ENCODE data around the gene SYTL1.

Gene SYTL1

GRCh38 chr1:27301582-27302199 is 40.1 kb upstream of the SYTL1 start:
- WGBS (ENCODE audit: insufficient coverage, insufficient read length): no CpG with 5 or more reads among the region's 10 CpGs
- Histone ChIP-seq H3K36me3 (ENCODE audit: control insufficient read depth, insufficient read depth, low read length) (no peaks in the 10 kb centered on the region), H3K4me1 (ENCODE audit: control insufficient read depth, insufficient read depth, low read length) (peaks cover 4% of the 10 kb centered on the region), H3K27ac (ENCODE audit: low read length) (no peak overlapping the region), H3K4me3 (ENCODE audit: low read length) (no peak overlapping the region), H3K9me3 (ENCODE audit: control insufficient read depth, insufficient read depth, low read length) (no peaks in the 10 kb centered on the region), H3K27me3 (ENCODE audit: control insufficient read depth, insufficient read depth, low read length) (no peaks in the 10 kb centered on the region)
- no peak for DNase-seq (ENCODE audit: low read depth, low spot score)

DNA sequence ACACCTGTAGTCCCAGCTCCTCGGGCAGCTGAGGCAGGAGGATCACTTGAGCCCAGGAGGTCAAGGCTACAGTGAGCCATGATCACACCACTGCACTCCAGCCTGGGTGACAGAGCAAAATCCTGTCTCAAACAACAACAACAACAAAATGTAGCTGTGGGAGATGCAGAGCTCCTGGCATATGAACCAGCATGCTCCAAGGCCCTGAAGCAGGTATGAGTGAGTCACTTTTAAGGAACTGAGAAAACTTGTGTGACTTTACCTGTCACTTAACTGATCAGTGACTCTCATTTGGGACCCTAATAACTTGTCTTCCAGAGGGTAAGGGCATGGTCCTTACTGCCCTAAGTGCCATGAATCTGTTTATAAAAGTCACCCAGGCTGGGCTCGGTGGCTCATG is 39.2 kb upstream of the SYTL1 start:
- no CpG with 5 or more reads among the region's 2 CpGs for WGBS (ENCODE audit: insufficient coverage, insufficient read length)
- Histone ChIP-seq H3K27ac (ENCODE audit: low read length) (no peak overlapping the region), H3K4me3 (ENCODE audit: low read length) (no peak overlapping the region), H3K4me1 (ENCODE audit: control insufficient read depth, insufficient read depth, low read length) (peaks cover 8% of the 10 kb centered on the region), H3K27me3 (ENCODE audit: control insufficient read depth, insufficient read depth, low read length) (no peaks in the 10 kb centered on the region), H3K36me3 (ENCODE audit: control insufficient read depth, insufficient read depth, low read length) (no peaks in the 10 kb centered on the region), H3K9me3 (ENCODE audit: control insufficient read depth, insufficient read depth, low read length) (no peaks in the 10 kb centered on the region)
- DNase-seq (ENCODE audit: low read depth, low spot score): no peak

- Histone ChIP-seq H3K4me1 (ENCODE audit: control insufficient read depth, insufficient read depth, low read length) (peaks cover 11% of the 10 kb centered on the region), H3K36me3 (ENCODE audit: control insufficient read depth, insufficient read depth, low read length) (no peaks in the 10 kb centered on the region), H3K27ac (ENCODE audit: low read length) (no peak overlapping the region), H3K9me3 (ENCODE audit: control insufficient read depth, insufficient read depth, low read length) (no peaks in the 10 kb centered on the region), H3K27me3 (ENCODE audit: control insufficient read depth, insufficient read depth, low read length) (no peaks in the 10 kb centered on the region), H3K4me3 (ENCODE audit: low read length) (no peak overlapping the region)
- DNase-seq (ENCODE audit: low read depth, low spot score): no peak
- WGBS (ENCODE audit: insufficient coverage, insufficient read length): no CpG with 5 or more reads among the region's 15 CpGs
Observed at GRCh38 chr1:27303509-27303908, 38.3 kb upstream of the SYTL1 start.

- peaks cover 9% of the 10 kb centered on the region for H3K4me1 ChIP-seq (ENCODE audit: control insufficient read depth, insufficient read depth, low read length)
- H3K4me3 ChIP-seq (ENCODE audit: low read length): no peak overlapping the region
- H3K36me3 ChIP-seq (ENCODE audit: control insufficient read depth, insufficient read depth, low read length): no peaks in the 10 kb centered on the region
- no peaks in the 10 kb centered on the region for H3K27me3 ChIP-seq (ENCODE audit: control insufficient read depth, insufficient read depth, low read length)
- no peaks in the 10 kb centered on the region for H3K9me3 ChIP-seq (ENCODE audit: control insufficient read depth, insufficient read depth, low read length)
- DNase-seq (ENCODE audit: low read depth, low spot score): no peak
- no peak overlapping the region for H3K27ac ChIP-seq (ENCODE audit: low read length)
- WGBS (ENCODE audit: insufficient coverage, insufficient read length): no CpG with 5 or more reads among the region's 11 CpGs
Observed at GRCh38 chr1:27306071-27306470, 35.8 kb upstream of the SYTL1 start.

DNA sequence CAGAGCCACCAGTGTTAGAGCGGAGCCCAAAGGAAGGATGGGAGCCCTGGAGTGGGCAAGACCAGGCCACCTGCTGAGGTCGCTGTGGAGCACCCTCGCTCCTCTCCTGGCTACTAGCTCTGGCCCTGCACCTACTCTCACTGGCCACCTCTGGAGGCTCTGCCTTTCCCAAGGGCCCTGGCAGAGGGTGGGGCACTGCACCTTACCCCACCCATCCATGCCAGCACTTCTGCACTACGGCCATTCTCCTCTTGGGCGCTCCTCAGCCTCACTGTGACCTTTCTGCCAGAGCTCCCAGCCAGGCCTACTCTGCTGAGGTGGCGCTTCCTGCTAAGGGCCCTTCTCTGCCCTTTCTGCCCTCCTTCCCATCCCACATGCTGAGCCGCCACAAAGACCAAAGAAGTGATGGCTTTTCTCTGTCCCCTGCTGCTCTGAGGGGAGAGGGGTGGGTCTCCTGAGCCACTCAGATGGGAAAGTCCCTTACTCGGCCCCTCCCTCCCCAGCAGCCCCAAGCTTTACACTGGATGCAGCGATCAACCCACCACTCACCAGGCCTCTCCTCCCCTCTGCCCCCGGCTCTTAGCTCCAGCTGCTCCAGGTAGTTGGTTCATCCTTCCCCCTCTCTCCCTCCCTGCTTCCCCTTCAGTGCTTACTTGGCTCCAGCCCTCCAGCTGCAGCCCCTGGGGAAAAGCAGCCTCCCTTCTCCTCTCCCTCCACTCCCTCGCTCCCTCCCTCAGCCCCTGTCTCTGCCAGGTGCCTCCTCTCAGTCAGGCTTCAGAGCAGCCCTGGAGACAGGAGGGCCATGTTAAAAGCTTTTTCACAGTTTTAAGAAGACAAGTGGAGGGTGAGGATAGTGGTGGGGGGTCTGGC is 34.7 kb upstream of the SYTL1 start:
- H3K9me3 ChIP-seq (ENCODE audit: control insufficient read depth, insufficient read depth, low read length): no peaks in the 10 kb centered on the region
- DNase-seq (ENCODE audit: low read depth, low spot score): no peak
- no peak overlapping the region for H3K27ac ChIP-seq (ENCODE audit: low read length)
- no CpG with 5 or more reads among the region's 11 CpGs for WGBS (ENCODE audit: insufficient coverage, insufficient read length)
- peaks cover 9% of the 10 kb centered on the region for H3K4me1 ChIP-seq (ENCODE audit: control insufficient read depth, insufficient read depth, low read length)
- no peaks in the 10 kb centered on the region for H3K36me3 ChIP-seq (ENCODE audit: control insufficient read depth, insufficient read depth, low read length)
- no peaks in the 10 kb centered on the region for H3K27me3 ChIP-seq (ENCODE audit: control insufficient read depth, insufficient read depth, low read length)
- no peak overlapping the region for H3K4me3 ChIP-seq (ENCODE audit: low read length)

- Histone ChIP-seq H3K9me3 (ENCODE audit: control insufficient read depth, insufficient read depth, low read length) (no peaks in the 10 kb centered on the region), H3K4me3 (ENCODE audit: low read length) (no peak overlapping the region), H3K27ac (ENCODE audit: low read length) (no peak overlapping the region), H3K27me3 (ENCODE audit: control insufficient read depth, insufficient read depth, low read length) (no peaks in the 10 kb centered on the region), H3K36me3 (ENCODE audit: control insufficient read depth, insufficient read depth, low read length) (no peaks in the 10 kb centered on the region), H3K4me1 (ENCODE audit: control insufficient read depth, insufficient read depth, low read length) (peaks cover 9% of the 10 kb centered on the region)
- DNase-seq (ENCODE audit: low read depth, low spot score): no peak
- no CpG with 5 or more reads among the region's 6 CpGs for WGBS (ENCODE audit: insufficient coverage, insufficient read length)
Observed at GRCh38 chr1:27307874-27308598, 33.8 kb upstream of the SYTL1 start.

DNA sequence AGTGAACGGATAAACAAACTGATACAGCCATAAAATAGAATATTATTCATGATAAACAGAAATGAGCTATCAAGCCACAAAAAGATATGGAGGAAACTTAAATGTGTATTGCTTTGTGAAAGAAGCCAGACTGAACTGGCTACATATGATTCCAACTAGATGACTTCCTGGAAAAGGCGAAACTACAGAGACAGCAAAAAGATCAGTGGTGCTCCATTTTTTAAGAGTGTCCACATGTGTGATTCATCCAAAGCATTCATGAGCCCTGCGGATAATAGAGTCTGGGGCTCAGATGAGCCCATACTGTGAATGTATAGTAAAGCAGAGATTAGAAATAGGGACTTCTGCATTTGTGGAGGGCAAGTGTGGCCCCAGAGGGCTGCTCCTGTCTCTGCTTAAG is 27.7 kb upstream of the SYTL1 start:
- H3K4me1 ChIP-seq (ENCODE audit: control insufficient read depth, insufficient read depth, low read length): no peaks in the 10 kb centered on the region
- no peak overlapping the region for H3K27ac ChIP-seq (ENCODE audit: low read length)
- H3K36me3 ChIP-seq (ENCODE audit: control insufficient read depth, insufficient read depth, low read length): no peaks in the 10 kb centered on the region
- H3K4me3 ChIP-seq (ENCODE audit: low read length): no peak overlapping the region
- no peaks in the 10 kb centered on the region for H3K27me3 ChIP-seq (ENCODE audit: control insufficient read depth, insufficient read depth, low read length)
- DNase-seq (ENCODE audit: low read depth, low spot score): no peak
- no CpG with 5 or more reads among the region's 3 CpGs for WGBS (ENCODE audit: insufficient coverage, insufficient read length)
- no peaks in the 10 kb centered on the region for H3K9me3 ChIP-seq (ENCODE audit: control insufficient read depth, insufficient read depth, low read length)

DNA sequence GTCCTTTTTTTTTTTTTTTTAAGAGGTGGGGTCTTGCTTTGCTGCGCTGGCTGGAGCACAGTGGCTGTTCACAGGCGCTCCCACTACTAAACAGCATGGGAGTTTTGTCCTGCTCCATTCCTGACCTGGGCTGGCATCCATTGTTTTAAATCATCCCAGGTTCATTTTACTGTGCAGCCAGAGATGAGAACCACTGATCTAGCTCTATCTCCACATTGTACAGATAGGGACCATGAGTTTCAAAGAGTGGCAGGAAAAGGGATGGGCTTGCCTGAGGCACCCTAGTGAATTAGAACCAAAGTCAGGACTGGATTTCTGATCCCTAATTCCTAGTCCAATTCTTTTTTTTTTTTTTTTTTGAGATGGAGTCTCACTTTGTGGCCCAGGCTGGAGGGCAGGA is 27.1 kb upstream of the SYTL1 start:
- H3K4me3 ChIP-seq (ENCODE audit: low read length): no peak overlapping the region
- no peaks in the 10 kb centered on the region for H3K36me3 ChIP-seq (ENCODE audit: control insufficient read depth, insufficient read depth, low read length)
- no peak overlapping the region for H3K27ac ChIP-seq (ENCODE audit: low read length)
- whole genome bisulfite sequencing (ENCODE audit: insufficient coverage, insufficient read length): no CpG with 5 or more reads among the region's 2 CpGs
- no peaks in the 10 kb centered on the region for H3K9me3 ChIP-seq (ENCODE audit: control insufficient read depth, insufficient read depth, low read length)
- DNase-seq (ENCODE audit: low read depth, low spot score): no peak
- no peaks in the 10 kb centered on the region for H3K4me1 ChIP-seq (ENCODE audit: control insufficient read depth, insufficient read depth, low read length)
- no peaks in the 10 kb centered on the region for H3K27me3 ChIP-seq (ENCODE audit: control insufficient read depth, insufficient read depth, low read length)

GRCh38 chr1:27316860-27317259 is 25.0 kb upstream of the SYTL1 start:
- no peaks in the 10 kb centered on the region for H3K9me3 ChIP-seq (ENCODE audit: control insufficient read depth, insufficient read depth, low read length)
- H3K27me3 ChIP-seq (ENCODE audit: control insufficient read depth, insufficient read depth, low read length): no peaks in the 10 kb centered on the region
- H3K36me3 ChIP-seq (ENCODE audit: control insufficient read depth, insufficient read depth, low read length): no peaks in the 10 kb centered on the region
- no CpG with 5 or more reads among the region's 5 CpGs for WGBS (ENCODE audit: insufficient coverage, insufficient read length)
- H3K4me3 ChIP-seq (ENCODE audit: low read length): no peak overlapping the region
- no peaks in the 10 kb centered on the region for H3K4me1 ChIP-seq (ENCODE audit: control insufficient read depth, insufficient read depth, low read length)
- no peak for DNase-seq (ENCODE audit: low read depth, low spot score)
- H3K27ac ChIP-seq (ENCODE audit: low read length): no peak overlapping the region

DNA sequence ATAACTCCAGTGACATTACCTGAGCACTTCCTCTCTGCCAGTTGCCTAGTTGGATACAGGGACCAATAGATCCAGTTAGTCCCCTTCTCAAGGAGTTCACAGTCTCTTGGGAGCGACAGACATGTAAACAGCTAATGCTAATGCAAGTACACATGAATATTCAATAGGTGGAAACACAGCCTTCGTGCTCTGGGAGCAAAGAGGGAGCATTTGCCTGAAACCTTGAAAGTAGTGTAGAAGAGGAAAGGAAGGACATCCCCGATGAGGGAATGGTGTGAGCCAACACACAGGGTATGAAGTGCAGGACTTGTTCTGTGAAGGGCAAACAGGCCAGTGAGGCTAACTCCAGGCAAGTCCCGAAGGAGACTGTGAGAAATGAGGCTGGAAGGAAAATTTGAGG is 23.7 kb upstream of the SYTL1 start:
- Histone ChIP-seq H3K27me3 (ENCODE audit: control insufficient read depth, insufficient read depth, low read length) (no peaks in the 10 kb centered on the region), H3K9me3 (ENCODE audit: control insufficient read depth, insufficient read depth, low read length) (no peaks in the 10 kb centered on the region), H3K27ac (ENCODE audit: low read length) (no peak overlapping the region), H3K4me3 (ENCODE audit: low read length) (no peak overlapping the region), H3K4me1 (ENCODE audit: control insufficient read depth, insufficient read depth, low read length) (no peaks in the 10 kb centered on the region), H3K36me3 (ENCODE audit: control insufficient read depth, insufficient read depth, low read length) (no peaks in the 10 kb centered on the region)
- WGBS (ENCODE audit: insufficient coverage, insufficient read length): no CpG with 5 or more reads among the region's 4 CpGs
- DNase-seq (ENCODE audit: low read depth, low spot score): no peak

All from iPS DF 6.9 (cell line).